B cell (primary cell): ENCODE measurements around the gene EEF1A2.

ENCODE experiments used
- EZH2 ChIP-seq: IDR thresholded peaks from 2 replicates; pipeline ENCODE4 v1.6.1; 2012; ENCODE audit warnings: borderline replicate concordance, low read depth, mild to moderate bottlenecking, moderate library complexity, low read length; ENCODE audit not compliant: insufficient read depth, poor library complexity, severe bottlenecking
- TF ChIP-seq, protein P1 (sequence below): fragments of 200-600 bp; IDR thresholded peaks from one replicate; pipeline ENCODE4 v1.8.0; 2022; ENCODE audit warnings: antibody characterized with exemption, mild to moderate bottlenecking

- TF ChIP-seq, protein P1, sequence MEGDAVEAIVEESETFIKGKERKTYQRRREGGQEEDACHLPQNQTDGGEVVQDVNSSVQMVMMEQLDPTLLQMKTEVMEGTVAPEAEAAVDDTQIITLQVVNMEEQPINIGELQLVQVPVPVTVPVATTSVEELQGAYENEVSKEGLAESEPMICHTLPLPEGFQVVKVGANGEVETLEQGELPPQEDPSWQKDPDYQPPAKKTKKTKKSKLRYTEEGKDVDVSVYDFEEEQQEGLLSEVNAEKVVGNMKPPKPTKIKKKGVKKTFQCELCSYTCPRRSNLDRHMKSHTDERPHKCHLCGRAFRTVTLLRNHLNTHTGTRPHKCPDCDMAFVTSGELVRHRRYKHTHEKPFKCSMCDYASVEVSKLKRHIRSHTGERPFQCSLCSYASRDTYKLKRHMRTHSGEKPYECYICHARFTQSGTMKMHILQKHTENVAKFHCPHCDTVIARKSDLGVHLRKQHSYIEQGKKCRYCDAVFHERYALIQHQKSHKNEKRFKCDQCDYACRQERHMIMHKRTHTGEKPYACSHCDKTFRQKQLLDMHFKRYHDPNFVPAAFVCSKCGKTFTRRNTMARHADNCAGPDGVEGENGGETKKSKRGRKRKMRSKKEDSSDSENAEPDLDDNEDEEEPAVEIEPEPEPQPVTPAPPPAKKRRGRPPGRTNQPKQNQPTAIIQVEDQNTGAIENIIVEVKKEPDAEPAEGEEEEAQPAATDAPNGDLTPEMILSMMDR = no peak
- no peak for TF ChIP-seq EZH2
Observed at GRCh38 chr20:63452341-63452740, 46.5 kb downstream of the EEF1A2 start.
